Muscle of back (tissue), 11 donors: ENCODE data around the gene CMTM8. TPM values are rescaled to one million over a fixed set of nuclear protein-coding genes. Genes with fewer than 3 reads are reported as not detected.

ENCODE experiments used
- DNase-seq, 3 donors: peaks; one replicate each; pipeline versions ENCODE4 v3.0.0 to v3.0.0-alpha.2; 2013
- polyA plus RNA-seq, 10 donors: library from polyadenylated mRNA; unstranded; fragments of 120-200 nt; gene quantifications; one replicate each; pipeline ENCODE4 v1.2.1, GENCODE V29; 2013; ENCODE audit not compliant: insufficient read length in 10 of 10

Gene CMTM8
- polyA plus RNA-seq, 10 donors, result 1.3 to 3.7 (median 2.5) TPM

DNA sequence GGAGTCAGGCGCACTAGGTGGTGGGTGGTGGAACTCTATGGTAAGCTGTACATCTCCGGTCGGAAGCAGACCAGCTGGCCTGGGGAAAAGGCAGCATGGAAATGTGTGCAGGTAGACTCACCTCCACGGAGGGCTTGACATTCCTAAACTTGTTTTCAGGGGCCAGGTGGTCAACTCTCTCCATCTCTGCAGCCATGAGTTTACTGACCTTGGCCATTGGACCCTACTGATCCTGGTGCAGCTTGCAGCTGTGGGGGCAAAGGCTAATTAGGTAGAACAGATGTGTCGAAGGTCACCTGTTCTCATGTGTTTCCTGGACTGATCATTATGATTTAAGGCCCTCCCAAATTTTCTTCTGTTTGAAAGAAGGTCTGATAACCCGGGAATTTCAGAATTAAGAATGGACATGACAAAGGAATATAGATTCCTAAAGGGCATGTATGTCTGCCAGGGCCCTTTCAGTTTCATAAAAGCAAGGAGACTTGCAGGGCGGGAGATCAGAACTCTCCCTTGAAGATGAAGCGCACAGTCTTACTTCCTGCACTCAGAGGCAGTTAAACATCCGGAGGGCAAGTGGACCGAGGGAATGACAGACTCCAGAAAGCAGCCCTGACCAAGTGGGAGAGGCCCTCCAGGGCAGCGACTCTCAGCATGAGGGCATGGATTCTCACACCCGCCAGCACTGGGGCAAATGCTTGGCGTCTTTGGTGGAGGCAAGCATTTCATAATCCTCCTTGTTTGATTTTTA is 97.1 kb downstream of the CMTM8 start:
- DNase-seq, result no peak

DNA sequence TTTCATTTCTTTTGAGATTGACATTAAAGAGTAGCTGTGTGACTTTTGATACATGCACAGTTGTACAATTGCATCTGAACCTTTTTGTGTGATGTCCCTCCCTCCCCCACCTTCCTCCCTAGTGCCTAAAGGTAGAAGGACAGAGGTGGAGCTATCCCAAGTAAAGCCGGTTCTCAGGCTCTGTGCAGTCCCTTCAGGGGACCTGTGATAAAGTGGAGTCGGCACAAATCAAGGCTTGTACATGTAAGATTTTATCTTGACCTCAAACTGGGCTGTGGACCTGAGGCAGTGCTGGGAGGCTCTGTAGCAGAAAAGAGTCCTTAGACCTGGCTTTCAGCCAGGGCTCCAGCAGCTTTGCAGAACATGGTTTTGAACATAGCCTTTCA is 97.6 kb downstream of the CMTM8 start:
- DNase-seq, result no peak

DNA sequence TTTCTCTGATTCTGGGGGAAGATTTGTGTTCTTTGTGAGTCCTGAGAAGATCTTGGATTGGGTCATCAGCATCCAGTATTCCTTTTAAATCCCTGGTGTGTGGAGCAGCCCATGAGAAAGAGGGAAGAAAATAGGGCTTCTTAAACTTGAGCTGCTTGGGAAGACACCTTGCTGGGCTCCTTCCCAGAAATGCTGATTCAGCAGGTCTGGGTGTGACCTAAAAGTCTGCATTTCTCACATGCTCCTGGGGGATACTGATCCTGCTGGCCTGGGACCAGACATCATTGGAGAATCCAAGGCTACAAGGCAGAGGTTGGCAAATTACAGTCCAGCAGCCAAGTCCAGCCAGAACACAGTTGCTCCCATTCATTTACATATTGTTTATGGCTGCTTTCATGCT is 99.0 kb downstream of the CMTM8 start:
- no peak for DNase-seq

DNA sequence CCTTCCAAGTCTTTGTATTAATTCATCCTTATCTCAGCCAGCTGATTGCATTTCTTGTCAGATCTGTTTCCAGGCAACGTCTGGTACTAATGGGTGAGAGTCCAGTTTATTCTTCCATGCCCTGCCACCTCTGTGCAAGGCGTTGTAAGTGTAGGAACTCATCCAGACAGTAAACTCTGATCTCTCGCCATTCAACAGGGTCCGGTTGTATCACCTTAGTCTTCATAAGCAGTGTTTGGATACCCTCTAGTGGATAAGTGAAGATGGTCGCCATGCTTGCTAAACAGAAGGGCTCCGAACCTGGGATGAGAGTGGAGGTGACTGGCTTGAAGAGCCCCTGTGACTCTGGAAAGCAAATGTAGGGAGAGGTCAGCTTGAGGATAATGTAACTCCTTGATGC is 101.6 kb downstream of the CMTM8 start:
- DNase-seq, result peak; percentile 33 to 66 (median 47)

DNA sequence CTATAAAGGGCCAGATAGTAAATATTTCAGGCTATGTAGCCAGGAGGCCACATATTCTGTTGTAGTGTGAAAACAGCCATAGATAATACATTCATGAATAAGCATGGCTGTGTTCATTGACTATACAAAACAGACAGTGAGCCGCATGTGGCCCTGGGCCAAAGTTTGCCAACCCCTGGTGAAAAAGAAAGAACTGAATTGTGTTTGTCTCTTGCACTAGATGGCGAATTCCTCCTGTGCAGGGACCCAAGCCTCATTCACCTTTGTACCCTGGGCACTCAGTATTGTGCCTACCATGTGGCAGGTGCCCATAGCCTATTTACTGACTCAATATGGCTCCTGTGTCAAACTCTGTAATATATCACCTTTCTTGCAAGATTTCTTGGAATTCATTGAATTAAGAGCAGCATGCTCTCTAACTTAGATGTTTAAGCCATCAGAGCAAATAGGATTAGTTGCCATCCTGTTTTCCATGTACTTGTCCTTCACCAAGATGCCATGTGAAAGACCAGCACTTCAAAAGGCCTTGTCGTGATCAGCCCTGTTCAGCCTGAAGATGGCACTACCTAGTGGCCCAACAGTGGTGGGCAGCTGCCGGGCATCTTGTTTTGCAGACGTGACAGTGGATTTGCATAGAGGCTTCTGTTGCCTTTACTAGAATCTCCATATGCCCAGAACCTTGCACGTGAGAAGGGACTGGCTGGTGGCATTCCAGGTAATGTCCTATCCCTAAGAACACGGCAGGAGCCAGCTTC is 102.3 kb downstream of the CMTM8 start:
- no peak for DNase-seq

DNA sequence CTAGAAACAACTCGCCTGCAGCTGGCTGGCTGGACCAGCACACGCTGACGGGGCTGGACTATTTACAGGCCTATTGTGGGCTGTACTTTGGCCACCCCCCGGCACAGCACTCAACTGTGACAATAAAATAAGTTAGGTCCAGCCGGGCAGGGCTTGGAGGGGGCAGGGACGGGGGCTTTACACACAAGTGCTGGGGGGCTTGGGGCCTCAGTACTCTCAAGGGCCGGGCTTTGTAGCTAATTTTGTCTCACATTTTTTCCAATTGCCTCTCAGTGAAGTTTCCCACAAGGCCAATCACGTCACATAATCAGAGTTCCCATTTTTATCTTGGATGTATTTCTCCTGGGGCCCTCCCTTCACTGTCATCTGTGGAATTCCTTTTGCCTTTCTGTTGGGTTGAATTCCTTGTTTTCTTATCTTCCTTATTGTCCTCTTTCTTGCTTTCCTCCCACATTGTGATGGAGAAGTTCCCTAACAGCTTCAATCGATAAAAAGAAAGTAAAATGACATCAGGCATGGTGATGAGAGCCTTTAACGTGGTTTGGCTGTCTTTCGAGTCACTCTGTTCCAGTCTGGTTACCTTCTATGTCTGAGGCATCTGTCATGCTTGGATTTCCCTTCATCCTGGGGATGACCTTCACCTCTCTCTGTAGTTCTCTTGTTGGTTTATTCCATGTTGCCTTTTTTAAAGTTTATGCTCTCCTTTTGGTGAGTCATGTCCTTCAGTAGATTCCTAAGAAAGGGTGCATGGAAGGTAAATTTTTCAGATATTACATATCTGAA is 109.1 kb downstream of the CMTM8 start:
- peak in 1 of 3 donors; percentile 43 for DNase-seq

DNA sequence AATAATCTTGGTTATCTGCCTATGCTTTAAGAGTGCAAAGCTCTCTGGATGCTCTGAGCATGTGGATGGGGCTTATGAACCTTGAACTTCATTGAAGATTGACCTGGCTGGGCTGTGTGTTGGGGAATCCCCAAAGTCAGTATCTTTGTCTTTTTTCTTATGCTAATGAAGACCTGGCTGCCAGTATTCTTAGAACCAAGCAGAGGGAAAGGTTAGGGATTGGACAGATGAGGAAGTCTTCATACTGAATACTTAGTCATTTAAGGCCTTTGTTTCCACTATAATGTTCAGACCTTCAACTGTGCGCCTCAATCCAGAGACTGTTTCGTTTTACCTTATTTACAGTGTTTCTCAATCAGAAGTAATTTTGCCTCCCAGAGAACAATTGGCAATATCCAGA is 110.7 kb downstream of the CMTM8 start:
- no peak for DNase-seq

DNA sequence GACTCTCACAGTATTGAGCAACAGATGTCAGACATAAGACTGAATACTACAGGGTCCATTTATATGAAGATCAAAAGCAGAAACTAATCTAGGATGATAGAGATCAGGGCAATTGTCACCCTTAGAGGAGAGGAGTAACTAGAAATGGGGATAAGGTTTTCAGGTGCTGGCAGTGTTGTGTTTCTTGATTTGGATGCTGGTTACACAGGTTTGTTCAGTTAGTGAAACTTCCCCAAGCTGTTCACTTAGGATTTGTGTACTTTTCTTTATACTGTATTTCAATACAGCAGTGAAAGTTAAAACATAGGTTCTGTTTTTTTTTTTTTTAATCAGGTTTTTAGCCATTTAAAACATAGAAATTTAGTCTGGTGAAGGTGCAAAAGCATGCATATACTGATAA is 114.1 kb downstream of the CMTM8 start:
- DNase-seq, result no peak

DNA sequence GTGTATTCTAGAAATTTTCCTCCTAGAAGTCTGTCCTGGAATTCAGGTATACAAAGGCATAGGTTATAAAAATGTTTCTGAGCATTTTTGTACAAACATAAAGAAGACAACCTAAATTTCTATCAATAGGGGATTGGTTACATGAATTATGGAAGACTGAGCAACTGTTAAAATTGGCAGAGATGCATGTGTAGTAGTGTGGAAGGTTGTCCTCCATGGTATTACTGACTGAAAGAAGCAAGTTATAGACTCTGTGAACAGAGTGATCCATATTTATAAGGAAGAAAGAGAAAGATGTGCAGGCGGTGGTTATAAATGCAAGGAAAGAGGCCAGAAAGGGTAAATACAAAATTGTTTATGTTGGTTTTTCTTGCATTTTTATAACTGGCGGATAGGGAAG is 114.9 kb downstream of the CMTM8 start:
- DNase-seq, result no peak

DNA sequence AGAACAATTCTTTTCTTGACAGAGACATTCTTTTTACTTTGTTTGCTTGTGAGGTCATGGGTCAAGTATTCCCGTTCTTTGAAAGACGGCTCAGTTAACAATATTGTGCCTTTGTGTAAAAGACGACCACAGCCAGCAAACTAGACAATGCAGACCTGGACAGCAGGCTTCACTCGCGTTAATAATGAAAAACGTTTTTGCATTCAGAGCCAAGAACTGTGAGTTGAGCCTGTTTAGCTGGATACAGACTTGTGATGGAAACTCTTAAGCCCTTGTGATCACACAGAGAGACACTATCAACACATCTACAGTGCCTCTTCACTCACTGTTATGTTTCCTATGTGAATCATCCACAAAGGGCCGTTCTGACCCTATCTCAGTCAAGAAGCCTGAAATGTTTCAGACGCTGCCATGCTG is 115.9 kb downstream of the CMTM8 start:
- DNase-seq, result peak in 1 of 3 donors; percentile 31

DNA sequence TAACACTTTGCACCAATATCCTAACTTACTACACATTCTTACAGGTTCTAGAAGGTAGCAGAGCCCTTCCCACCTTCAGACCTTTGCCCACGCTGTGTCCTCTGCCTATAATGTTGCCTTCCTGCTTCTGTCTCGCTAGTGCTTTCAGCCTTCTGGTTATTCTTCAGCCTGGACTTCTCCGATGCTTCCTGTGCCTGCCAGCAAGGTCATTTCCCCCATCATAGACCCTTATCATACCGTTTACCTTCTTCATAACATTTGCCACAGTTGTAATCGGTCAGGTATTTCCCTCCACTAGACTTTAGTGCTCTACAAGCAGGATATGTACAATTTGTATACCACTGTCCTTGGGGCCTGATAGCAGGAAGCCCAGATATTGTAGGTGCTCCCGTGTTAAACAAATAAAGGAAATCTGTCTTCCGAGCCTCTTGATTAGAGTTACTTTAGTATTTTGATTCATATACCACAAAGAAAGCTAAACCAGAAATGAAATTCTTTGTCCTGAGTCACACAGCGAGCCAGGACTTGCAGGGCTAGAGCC is 117.3 kb downstream of the CMTM8 start:
- DNase-seq, result no peak

DNA sequence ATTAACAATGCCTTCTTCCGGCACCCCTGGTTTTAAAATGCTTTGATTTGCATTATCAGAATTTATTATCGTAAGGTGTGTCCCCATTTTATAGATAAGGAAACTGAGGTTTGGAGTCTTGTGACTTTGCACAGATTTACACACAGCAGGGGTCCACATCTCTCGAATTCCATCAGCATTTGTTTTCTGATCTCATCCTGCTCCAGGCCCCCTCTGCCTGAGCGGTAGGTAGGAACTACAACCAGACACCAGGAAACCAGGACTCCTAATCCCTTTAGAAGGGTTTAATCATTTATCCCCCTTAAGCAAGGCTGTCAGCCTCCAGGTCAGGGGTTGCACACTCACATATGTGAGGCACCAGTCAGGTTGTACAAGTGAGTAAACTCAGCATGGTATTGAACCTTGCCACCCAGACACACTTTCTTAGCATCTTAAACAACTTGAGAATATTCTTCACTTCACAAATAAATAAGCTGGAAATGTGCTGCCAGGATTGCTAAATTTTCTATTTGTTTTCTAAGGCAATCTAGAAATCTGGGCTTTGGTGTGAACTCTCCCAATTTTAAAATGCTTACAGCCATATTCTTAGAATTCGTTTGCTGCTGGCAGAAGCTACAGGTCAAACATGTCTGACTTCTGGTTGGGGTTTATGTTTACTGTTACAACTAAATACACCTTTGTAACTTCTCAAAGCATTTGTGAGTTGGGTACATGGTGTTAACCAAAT is 121.4 kb downstream of the CMTM8 start:
- DNase-seq, result no peak

DNA sequence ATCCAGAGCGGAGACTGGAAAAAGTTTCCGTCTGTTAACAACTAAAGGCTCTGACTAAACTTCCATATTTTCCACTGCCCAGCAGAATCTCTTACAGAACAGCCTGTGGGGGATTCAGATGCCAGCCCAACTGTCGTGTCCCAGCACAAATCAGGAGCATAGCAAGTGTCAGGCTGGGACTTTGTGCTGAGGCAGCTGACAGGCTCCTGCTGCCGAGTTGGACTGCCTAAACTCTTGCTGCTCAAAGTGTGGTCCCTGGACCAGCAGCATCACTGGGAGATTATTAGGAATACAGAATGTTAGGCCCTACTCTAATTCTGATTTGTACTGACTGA is 122.0 kb downstream of the CMTM8 start:
- DNase-seq, result no peak

DNA sequence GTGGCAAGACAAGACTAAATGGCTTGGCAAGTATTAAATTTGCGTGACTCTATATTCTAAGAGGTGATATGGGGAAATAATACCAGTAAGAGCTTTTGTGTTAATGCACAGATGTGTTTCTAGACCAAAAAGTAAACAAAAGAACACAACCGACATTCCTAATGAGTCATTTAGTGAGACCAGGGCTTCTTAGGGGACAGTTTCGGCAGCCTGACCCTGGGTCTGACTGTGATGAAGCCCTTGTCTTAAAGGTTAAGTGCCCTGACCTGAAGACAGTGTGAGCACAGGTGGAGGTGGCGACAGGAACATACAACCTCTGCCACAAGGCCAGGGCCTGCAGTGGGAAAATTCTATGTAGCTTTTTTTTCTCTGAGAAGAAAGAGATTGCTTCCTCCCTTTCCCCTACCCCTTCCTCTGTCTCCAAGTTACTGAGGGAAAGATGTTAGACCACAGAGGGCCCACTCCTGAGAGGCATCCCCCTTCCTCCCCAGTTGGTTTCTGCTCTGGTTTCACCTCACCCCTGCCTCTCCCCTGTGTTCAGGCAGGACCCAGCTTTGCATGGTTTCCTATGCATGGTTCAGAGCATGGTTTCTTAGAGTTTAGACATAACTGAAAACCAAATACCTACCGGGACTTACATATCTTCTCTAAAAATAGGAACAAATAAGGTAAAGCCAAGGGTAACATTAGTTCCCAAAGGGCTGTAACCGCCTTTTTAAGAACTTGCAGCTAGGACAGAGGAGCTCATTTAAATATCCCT is 128.3 kb downstream of the CMTM8 start:
- no peak for DNase-seq

DNA sequence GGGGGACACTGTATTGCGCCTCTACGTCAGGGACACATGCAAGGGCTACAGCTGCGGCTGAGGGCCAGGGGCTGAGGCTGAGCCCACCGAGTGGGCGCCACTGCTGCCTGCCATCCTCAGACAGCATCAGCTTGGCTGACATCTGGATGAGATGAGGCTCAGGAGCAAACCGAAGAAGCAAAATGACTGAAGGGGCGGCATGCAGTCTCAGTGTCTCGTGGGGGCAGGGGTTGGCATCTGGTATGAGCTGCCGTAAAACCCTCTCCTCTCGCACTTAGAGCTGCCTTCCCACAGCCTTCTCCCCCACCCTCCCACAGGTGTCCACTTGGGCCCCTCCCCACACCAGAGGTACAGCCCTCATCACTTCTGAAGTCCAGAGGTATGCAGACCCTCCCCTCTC is 129.0 kb downstream of the CMTM8 start:
- no peak for DNase-seq

DNA sequence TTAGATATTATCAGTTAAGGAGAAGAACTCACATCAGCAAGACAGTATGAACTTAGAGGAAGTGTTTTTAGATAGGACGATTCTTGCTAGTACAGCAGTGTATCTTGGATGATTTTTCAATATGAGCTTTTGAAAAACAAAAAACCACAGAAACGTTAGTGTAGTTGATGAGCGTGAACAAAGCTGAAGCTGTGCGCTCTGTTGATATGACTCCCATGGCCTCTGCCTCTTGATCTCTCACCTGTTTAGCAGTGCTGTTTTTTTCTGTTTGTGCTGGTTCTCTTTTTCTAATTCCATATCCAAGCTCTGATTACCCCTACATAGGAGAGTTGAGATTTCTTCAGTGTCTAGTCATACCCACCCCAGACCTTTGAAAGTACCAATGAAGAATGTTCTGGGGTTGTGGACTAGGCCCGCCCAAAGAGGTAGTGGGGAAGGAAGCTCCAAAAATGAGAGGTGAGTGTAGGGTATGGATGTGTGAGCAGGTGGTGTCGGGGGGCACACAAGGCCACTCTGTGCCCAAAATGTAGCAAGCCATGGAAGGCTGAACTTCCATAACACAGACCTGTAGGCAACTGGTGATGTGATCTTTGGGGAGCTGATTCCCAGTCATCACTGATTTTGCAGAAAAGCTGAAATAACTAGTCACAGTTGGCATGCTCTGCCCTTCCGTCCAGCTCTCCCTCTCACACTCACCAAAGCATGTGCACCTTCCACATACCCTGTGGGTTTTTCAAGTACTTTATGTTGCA is 133.2 kb downstream of the CMTM8 start:
- no peak for DNase-seq

DNA sequence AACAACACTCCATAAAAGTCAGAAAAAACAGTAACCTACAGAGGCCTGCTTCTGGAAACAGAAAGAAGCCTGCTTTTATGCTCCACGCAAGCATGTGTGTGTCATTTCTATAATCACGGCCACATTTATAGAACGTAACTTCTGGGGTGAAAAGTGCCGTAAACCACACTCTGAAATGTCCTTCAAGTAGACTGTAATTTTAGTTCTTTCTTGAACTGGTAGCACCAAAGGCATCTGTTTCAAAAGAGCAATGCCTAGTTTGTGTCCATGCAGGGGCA is 133.7 kb downstream of the CMTM8 start:
- DNase-seq, result no peak

DNA sequence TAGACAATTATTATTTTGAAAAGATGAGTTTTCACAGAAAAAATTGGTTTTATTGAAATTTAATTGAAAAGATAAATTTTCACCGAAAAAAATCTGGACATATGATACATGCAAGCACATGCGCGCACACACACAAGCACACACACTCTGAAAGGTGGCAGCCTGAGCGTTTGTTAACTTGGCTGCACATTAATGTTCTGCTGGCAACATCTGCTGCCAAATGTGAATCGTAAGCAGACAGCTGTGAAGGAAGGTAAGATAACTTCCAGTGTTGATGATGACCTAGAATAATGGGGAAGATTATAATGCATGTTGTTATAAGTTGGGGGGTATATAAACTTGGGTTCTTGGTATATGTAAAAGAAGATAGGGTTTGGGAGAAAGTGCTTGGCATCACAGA is 134.8 kb downstream of the CMTM8 start:
- no peak for DNase-seq

DNA sequence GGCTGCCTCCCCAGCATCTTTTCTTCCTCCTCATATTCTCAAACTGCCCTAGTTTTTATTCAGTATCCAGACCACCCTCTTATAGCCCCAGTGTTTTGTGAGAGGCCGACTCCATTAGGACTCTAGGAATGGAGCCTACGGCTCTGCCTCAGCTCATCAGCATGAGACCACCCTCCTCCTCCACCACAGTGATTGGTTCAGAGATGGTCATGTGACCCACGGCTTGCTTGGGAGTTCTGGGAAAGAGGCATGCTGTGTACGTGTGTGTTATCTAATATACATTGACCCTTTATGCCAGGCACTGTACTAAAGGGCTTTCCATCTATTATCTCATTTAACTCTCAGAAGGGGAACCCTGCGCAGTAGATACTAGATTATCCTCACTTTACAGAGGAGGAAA is 135.4 kb downstream of the CMTM8 start:
- no peak for DNase-seq

DNA sequence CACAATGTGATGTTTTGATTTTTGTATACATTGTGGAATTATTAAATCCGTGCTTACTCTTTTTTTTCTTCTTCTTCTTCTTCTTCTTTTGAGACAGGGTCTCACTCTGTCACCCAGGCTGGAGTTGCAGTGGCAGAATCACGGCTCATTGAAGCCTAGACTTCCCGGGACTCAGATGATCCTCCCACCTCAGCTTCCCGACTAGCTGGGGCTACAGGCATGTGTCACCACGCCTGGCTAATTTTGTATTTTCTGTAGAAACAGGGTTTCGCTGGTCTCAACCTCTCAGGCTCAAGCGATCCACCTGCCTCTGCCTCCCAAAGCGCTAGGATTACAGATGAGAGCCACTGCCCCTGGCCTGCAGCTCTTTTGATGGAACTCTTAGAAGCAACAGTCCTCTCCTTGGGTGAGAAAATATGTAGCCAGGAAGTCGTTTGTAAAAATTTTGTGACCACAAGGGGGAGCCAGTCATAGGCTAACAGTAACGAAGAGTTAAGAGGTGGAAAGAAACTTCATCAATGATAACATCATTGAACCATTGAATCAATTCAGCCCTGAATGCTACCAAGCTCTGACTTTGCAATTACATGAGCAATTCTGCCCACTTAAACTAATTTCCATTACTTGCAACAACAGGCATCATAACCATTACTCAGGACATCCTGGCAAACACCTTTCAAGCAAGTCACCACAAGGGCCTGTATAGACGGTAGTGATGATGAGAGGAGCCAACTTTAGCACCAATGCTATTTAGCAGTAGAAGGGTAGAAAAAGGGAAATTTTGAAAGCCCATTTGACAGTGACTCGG is 136.5 kb downstream of the CMTM8 start:
- peak; percentile 67 to 84 (median 81) for DNase-seq
